ENCODE measurements around the gene APOL1.

- TF ChIP-seq CTCF (IDR thresholded peaks at IDR 0.05) = no peak
- TF ChIP-seq POLR2A (IDR thresholded peaks at IDR 0.05) = no peak
Measured at GRCh38 chr22:36304429-36304828, 51.5 kb downstream of the APOL1 start.

All from testis (tissue), 2 donors.